B cell (primary cell): Measurements from ENCODE around the gene SLC34A2. TPM values are rescaled to one million over a fixed set of nuclear protein-coding genes. Genes with fewer than 3 reads are reported as not detected.

Experiments
- ATAC-seq: fragments of 200-7000 bp; cut with Tn5 transposase; one replicate; pipeline ENCODE4 v1.10.0; 2021; ENCODE audit warnings: low read depth, mild to moderate bottlenecking, moderate number of reproducible peaks, moderate library complexity
- CTCF ChIA-PET: fragments of 350-600 bp; sonication (Branson Sonifier 250); formaldehyde crosslinking; loops from one replicate; lab custom pipeline; 2021; ENCODE audit warnings: antibody characterized with exemption, inconsistent platforms; lab: Charles Lee
- POLR2A ChIA-PET: fragments of 350-600 bp; sonication (Branson Sonifier 250); formaldehyde crosslinking; loops from one replicate; lab custom pipeline; 2021; ENCODE audit warnings: antibody characterized with exemption; lab: Charles Lee
- DNase-seq: peaks from one replicate; pipeline ENCODE4 v3.0.0; 2013
- H2AFZ ChIP-seq: 2 replicates; pipeline ENCODE4 v1.6.1; 2012; ENCODE audit warnings: mild to moderate bottlenecking, low read depth, low read length; ENCODE audit not compliant: insufficient read depth, poor library complexity, severe bottlenecking
- H3K27ac ChIP-seq, 2 donors: 1 replicate in 1 of 2; 2 replicates in 1 of 2; pipeline ENCODE4 v1.5.1; 2012 to 2013; ENCODE audit warnings: low read length in 2 of 2, mild to moderate bottlenecking in 2 of 2, moderate library complexity in 1 of 2
- H3K27me3 ChIP-seq, 4 experiments: fragments of 200-600 bp in 1 of 4; sonication (generic) in 1 of 4; replicated peaks in 1 of 4; 1 replicate in 2 of 4; 2 replicates in 2 of 4; pipeline versions ENCODE4 v1.6.1 to v1.7.0; 2013 to 2016; ENCODE audit warnings: low read length in 3 of 4, mild to moderate bottlenecking in 2 of 4, mixed read lengths in 1 of 4, moderate library complexity in 1 of 4; ENCODE audit not compliant: insufficient read depth in 4 of 4, control insufficient read depth in 3 of 4; ENCODE audit errors: control extremely low read depth in 1 of 4
- H3K36me3 ChIP-seq, 2 experiments: replicated peaks in 1 of 2; 1 replicate in 1 of 2; 2 replicates in 1 of 2; pipeline versions ENCODE4 v1.6.1 to v1.7.1; 2013; ENCODE audit warnings: low read length in 1 of 2; ENCODE audit not compliant: insufficient read depth in 2 of 2, control insufficient read depth in 1 of 2; ENCODE audit errors: control extremely low read depth in 1 of 2, extremely low read depth in 1 of 2
- H3K4me1 ChIP-seq, 2 donors: fragments of 200-600 bp in 1 of 2; sonication (generic) in 1 of 2; 1 replicate in 1 of 2; 2 replicates in 1 of 2; pipeline versions ENCODE4 v1.5.1 to v1.6.1; 2013 to 2017; ENCODE audit warnings: low read length in 2 of 2; ENCODE audit not compliant: control insufficient read depth in 2 of 2, insufficient read depth in 2 of 2
- H3K4me2 ChIP-seq: replicated peaks from 2 replicates; pipeline ENCODE3; 2012; ENCODE audit warnings: mild to moderate bottlenecking, low read depth, low read length; ENCODE audit not compliant: poor library complexity, severe bottlenecking
- H3K4me3 ChIP-seq, 5 experiments: fragments of 200-600 bp in 1 of 5; sonication (generic) in 1 of 5; 1 replicate in 3 of 5; 2 replicates in 2 of 5; pipeline versions ENCODE4 v1.5.1 to v1.7.0; 2011 to 2016; ENCODE audit warnings: low read length in 4 of 5, mild to moderate bottlenecking in 4 of 5, low read depth in 2 of 5, control low read depth in 1 of 5, moderate library complexity in 1 of 5; ENCODE audit not compliant: insufficient read depth in 1 of 5; ENCODE audit errors: control extremely low read depth in 1 of 5, extremely low read depth in 1 of 5
- H3K79me2 ChIP-seq: fragments of 200-600 bp; sonication (generic); one replicate; pipeline ENCODE4 v1.6.0; 2016; ENCODE audit warnings: low read length; ENCODE audit not compliant: control insufficient read depth, insufficient read depth
- H3K9ac ChIP-seq: fragments of 200-600 bp; sonication (generic); 2 replicates; pipeline ENCODE4 v1.6.1; 2017; ENCODE audit warnings: mild to moderate bottlenecking, low read length, moderate library complexity
- H3K9me3 ChIP-seq, 3 donors: one replicate each; pipeline versions ENCODE4 v1.6.1 to v1.7.1; 2013; ENCODE audit warnings: low read length in 2 of 3; ENCODE audit not compliant: control insufficient read depth in 2 of 3, insufficient read depth in 1 of 3; ENCODE audit errors: control extremely low read depth in 1 of 3
- H4K20me1 ChIP-seq: 2 replicates; pipeline ENCODE4 v1.6.0; 2012; ENCODE audit warnings: mild to moderate bottlenecking, low read length; ENCODE audit not compliant: insufficient read depth, control insufficient read depth, poor library complexity, severe bottlenecking
- H3K27ac Mint-ChIP-seq: one replicate; pipeline ENCODE4 v1.8.0; 2021; ENCODE audit warnings: mixed read lengths
- H3K27me3 Mint-ChIP-seq: one replicate; pipeline ENCODE4 v1.8.0; 2021; ENCODE audit warnings: mixed read lengths
- H3K4me1 Mint-ChIP-seq: one replicate; pipeline ENCODE4 v1.8.0; 2021; ENCODE audit warnings: mixed read lengths
- H3K4me3 Mint-ChIP-seq: one replicate; pipeline ENCODE4 v1.8.0; 2021; ENCODE audit warnings: mixed read lengths
- H3K9me3 Mint-ChIP-seq: one replicate; pipeline ENCODE4 v1.8.0; 2022; ENCODE audit warnings: mixed read lengths; ENCODE audit not compliant: insufficient read depth
- CTCF ChIP-seq: fragments of 200-600 bp; IDR thresholded peaks from one replicate; pipeline ENCODE4 v1.8.0; 2022; ENCODE audit warnings: antibody characterized with exemption, mild to moderate bottlenecking
- EZH2 ChIP-seq: IDR thresholded peaks from 2 replicates; pipeline ENCODE4 v1.6.1; 2012; ENCODE audit warnings: borderline replicate concordance, low read depth, mild to moderate bottlenecking, moderate library complexity, low read length; ENCODE audit not compliant: insufficient read depth, poor library complexity, severe bottlenecking
- WGBS: methylation state at CpG from one replicate; pipeline ENCODE4 v1.1.5; 2013; ENCODE audit warnings: missing lambda C conversion rate; ENCODE audit not compliant: insufficient coverage; 5-methylcytosine and 5-hydroxymethylcytosine counted together
- intact Hi-C: fragments of 100-400 bp; cut with micrococcal nuclease; formaldehyde crosslinking; loops from one replicate; pipeline ENCODE4 v1.10.0; 2022
- polyA plus RNA-seq: library from polyadenylated mRNA; depleted of rRNA; stranded (reverse); fragments of >200 nt; gene quantifications from 2 replicates; pipeline ENCODE4 v1.2.3, GENCODE V29; 2012
- total RNA-seq, 2 donors: library from RNA; stranded (reverse); fragments of 120-200 nt in 1 of 2; gene quantifications; 1 replicate in 1 of 2; 2 replicates in 1 of 2; pipeline versions ENCODE4 v1.2.3 to v1.2.4, GENCODE V29; 2013 to 2022

The SLC34A2 gene
- total and polyA plus RNA-seq, 2 donors (not counting 1 experiment from before 2014, with no cell fraction given), result not detected

- H3K27me3 Mint-ChIP-seq, result no peaks in the 10 kb centered on the region
- Histone ChIP-seq H3K4me2 (no peak overlapping the region), H3K79me2 (no peaks in the 10 kb centered on the region), H3K9ac (no peak overlapping the region), H3K9me3 (no peaks in the 10 kb centered on the region), H4K20me1 (no peaks in the 10 kb centered on the region), H3K27ac (no peak overlapping the region), H3K4me3 (no peak overlapping the region), H3K4me1 (no peaks in the 10 kb centered on the region), H2AFZ (no peak overlapping the region), H3K36me3 (no peaks in the 10 kb centered on the region), H3K27me3 (no peaks in the 10 kb centered on the region)
- ATAC-seq, result no peak
- ChIA-PET CTCF (no interaction called here), POLR2A (no interaction called here)
- intact Hi-C loops, result no loop called here
- no peaks in the 10 kb centered on the region for H3K9me3 Mint-ChIP-seq
- TF ChIP-seq EZH2, result no peak
- TF ChIP-seq CTCF, result no peak
- WGBS, result no CpG with 5 or more reads among the region's 4 CpGs
- no peak overlapping the region for H3K4me3 Mint-ChIP-seq
- no peak for DNase-seq
- no peaks in the 10 kb centered on the region for H3K4me1 Mint-ChIP-seq
- no peak overlapping the region for H3K27ac Mint-ChIP-seq
Measured at GRCh38 chr4:25700661-25701060, 45.0 kb downstream of the SLC34A2 start.

- no peak overlapping the region for H3K4me3 ChIP-seq
- H3K79me2 ChIP-seq, result no peaks in the 10 kb centered on the region
- H3K9ac ChIP-seq, result no peak overlapping the region
- CTCF ChIA-PET, result interaction anchor here (1.0 kb wide), 1 partner anchor 13 kb away, joined by 3 read pairs; no protein-coding TSS in a partner anchor
- TF ChIP-seq EZH2 (no peak), CTCF (no peak)
- no peak overlapping the region for H3K4me2 ChIP-seq
- no peak overlapping the region for H3K27ac Mint-ChIP-seq
- H4K20me1 ChIP-seq, result no peaks in the 10 kb centered on the region
- DNase-seq (no peak), ATAC-seq (no peak)
- H3K4me1 Mint-ChIP-seq, result no peaks in the 10 kb centered on the region
- H3K27me3 ChIP-seq, result no peaks in the 10 kb centered on the region
- intact Hi-C loops, result no loop called here
- H3K27ac ChIP-seq, result no peak overlapping the region
- H3K9me3 Mint-ChIP-seq, result no peaks in the 10 kb centered on the region
- WGBS, result 93% methylated on average over 2 of the region's 5 CpGs
- no peak overlapping the region for H2AFZ ChIP-seq
- POLR2A ChIA-PET, result no interaction called here
- H3K36me3 ChIP-seq, result no peaks in the 10 kb centered on the region
- no peaks in the 10 kb centered on the region for H3K4me1 ChIP-seq
- no peaks in the 10 kb centered on the region for H3K27me3 Mint-ChIP-seq
- no peaks in the 10 kb centered on the region for H3K9me3 ChIP-seq
- H3K4me3 Mint-ChIP-seq, result no peak overlapping the region
Measured at GRCh38 chr4:25702848-25703247, 47.2 kb downstream of the SLC34A2 start.
